Hepatocyte (in vitro differentiated cells): ENCODE data around the gene CATSPER3. TPM values are rescaled to one million over a fixed set of nuclear protein-coding genes. Genes with fewer than 3 reads are reported as not detected.

ENCODE experiments used
- DNase-seq: peaks from one replicate; pipeline ENCODE4 v3.0.0-alpha.2; 2016; ENCODE audit warnings: low spot score
- H2AFZ ChIP-seq: fragments of 200-600 bp; sonication (generic); 2 replicates; pipeline ENCODE4 v1.6.0; 2016; ENCODE audit warnings: antibody characterized with exemption, mild to moderate bottlenecking
- H3K27ac ChIP-seq: fragments of 200-600 bp; sonication (generic); 2 replicates; pipeline ENCODE4 v1.5.1; 2016; ENCODE audit warnings: mild to moderate bottlenecking
- H3K27me3 ChIP-seq: fragments of 200-600 bp; sonication (generic); 2 replicates; pipeline ENCODE4 v1.6.1; 2016
- H3K36me3 ChIP-seq: fragments of 200-600 bp; sonication (generic); replicated peaks from 2 replicates; pipeline ENCODE4 v1.5.1; 2016; ENCODE audit warnings: low read depth; ENCODE audit not compliant: insufficient read depth
- H3K4me1 ChIP-seq: fragments of 200-600 bp; sonication (generic); 2 replicates; pipeline ENCODE4 v1.5.1; 2016; ENCODE audit warnings: mild to moderate bottlenecking, moderate library complexity; ENCODE audit not compliant: insufficient read depth
- H3K4me2 ChIP-seq: fragments of 200-600 bp; sonication (generic); 2 replicates; pipeline ENCODE4 v1.6.0; 2016
- H3K4me3 ChIP-seq: fragments of 200-600 bp; sonication (generic); 2 replicates; pipeline ENCODE4 v1.5.1; 2016; ENCODE audit warnings: mild to moderate bottlenecking
- H3K79me2 ChIP-seq: fragments of 200-600 bp; sonication (generic); 2 replicates; pipeline ENCODE4 v1.6.0; 2017; ENCODE audit warnings: mild to moderate bottlenecking
- H3K9me2 ChIP-seq: fragments of 200-600 bp; sonication (generic); replicated peaks from 2 replicates; pipeline ENCODE4 v1.6.0; 2017; ENCODE audit warnings: mild to moderate bottlenecking; ENCODE audit not compliant: insufficient read depth
- H3K9me3 ChIP-seq: fragments of 200-600 bp; sonication (generic); 2 replicates; pipeline ENCODE4 v1.5.1; 2016; ENCODE audit warnings: low read depth, mild to moderate bottlenecking
- H4K20me1 ChIP-seq: fragments of 200-600 bp; sonication (generic); 2 replicates; pipeline ENCODE4 v1.6.0; 2016; ENCODE audit warnings: mild to moderate bottlenecking; ENCODE audit not compliant: insufficient read depth, poor library complexity, severe bottlenecking
- EZH2 ChIP-seq: fragments of 200-600 bp; sonication (generic); IDR thresholded peaks from 2 replicates; pipeline ENCODE4 v1.6.1; 2016; ENCODE audit warnings: antibody characterized with exemption, mild to moderate bottlenecking, borderline replicate concordance
- EZH2phosphoT487 ChIP-seq: fragments of 200-600 bp; sonication (generic); IDR thresholded peaks from one replicate; pipeline ENCODE4 v1.6.1; 2018; ENCODE audit warnings: antibody characterized with exemption, mild to moderate bottlenecking, low read depth, moderate library complexity; ENCODE audit not compliant: unreplicated experiment, severe bottlenecking
- whole genome bisulfite sequencing: methylation state at CpG from one replicate; pipeline ENCODE4 v1.1.6; 2016; ENCODE audit warnings: low lambda C conversion rate; ENCODE audit errors: missing lambda C conversion rate; 5-methylcytosine and 5-hydroxymethylcytosine counted together
- polyA plus RNA-seq: library from polyadenylated mRNA; unstranded; fragments of >200 nt; fragmentation: Nextera tagmentation; extraction: Ambion mirVana; gene quantifications from 2 replicates; pipeline ENCODE4 v1.2.1, GENCODE V29; 2016
- total RNA-seq: library from RNA; depleted of rRNA; stranded (reverse); fragments of >200 nt; gene quantifications from 2 replicates; pipeline ENCODE4 v1.2.3, GENCODE V29; 2014
- TF ChIP-seq, protein P1 (sequence below): fragments of 200-600 bp; sonication (generic); IDR thresholded peaks from 2 replicates; pipeline ENCODE4 v1.5.1; 2016; ENCODE audit warnings: antibody characterized with exemption, mild to moderate bottlenecking; ENCODE audit not compliant: poor library complexity

Gene CATSPER3
- total and polyA plus RNA-seq, 2 experiments from 2014 or later = 0.59 TPM; not detected in 1

DNA sequence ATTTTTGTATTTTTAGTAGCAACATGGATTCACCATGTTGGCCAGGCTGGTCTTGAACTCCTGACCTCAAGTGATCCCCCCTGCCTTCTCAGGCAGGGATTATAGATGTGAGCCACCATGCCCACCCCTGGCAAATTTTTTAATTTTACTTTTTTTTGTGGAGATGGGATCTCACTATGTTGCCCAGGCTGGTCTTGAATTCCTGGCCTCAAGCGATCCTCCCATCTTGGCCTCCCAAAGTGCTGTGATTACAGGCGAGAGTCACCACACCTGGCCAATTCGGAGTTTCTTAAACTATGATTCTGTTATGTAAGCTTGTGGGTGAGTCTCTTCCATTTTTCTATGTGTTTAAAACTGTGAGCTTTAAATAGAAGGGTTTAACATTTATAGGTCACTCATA, 35.2 kb upstream of the CATSPER3 start:
- Histone ChIP-seq H3K9me2 (no peaks in the 10 kb centered on the region), H3K4me3 (no peak overlapping the region), H3K36me3 (peaks cover 3% of the 10 kb centered on the region), H3K9me3 (no peaks in the 10 kb centered on the region), H3K4me1 (no peaks in the 10 kb centered on the region), H3K79me2 (no peaks in the 10 kb centered on the region), H2AFZ (no peak overlapping the region), H3K27ac (no peak overlapping the region), H3K4me2 (no peak overlapping the region), H4K20me1 (no peaks in the 10 kb centered on the region), H3K27me3 (no peaks in the 10 kb centered on the region)
- WGBS = 97% methylated on average over 3 of the region's 3 CpGs
- TF ChIP-seq EZH2 (no peak), EZH2phosphoT487 (no peak)
- TF ChIP-seq, protein P1, sequence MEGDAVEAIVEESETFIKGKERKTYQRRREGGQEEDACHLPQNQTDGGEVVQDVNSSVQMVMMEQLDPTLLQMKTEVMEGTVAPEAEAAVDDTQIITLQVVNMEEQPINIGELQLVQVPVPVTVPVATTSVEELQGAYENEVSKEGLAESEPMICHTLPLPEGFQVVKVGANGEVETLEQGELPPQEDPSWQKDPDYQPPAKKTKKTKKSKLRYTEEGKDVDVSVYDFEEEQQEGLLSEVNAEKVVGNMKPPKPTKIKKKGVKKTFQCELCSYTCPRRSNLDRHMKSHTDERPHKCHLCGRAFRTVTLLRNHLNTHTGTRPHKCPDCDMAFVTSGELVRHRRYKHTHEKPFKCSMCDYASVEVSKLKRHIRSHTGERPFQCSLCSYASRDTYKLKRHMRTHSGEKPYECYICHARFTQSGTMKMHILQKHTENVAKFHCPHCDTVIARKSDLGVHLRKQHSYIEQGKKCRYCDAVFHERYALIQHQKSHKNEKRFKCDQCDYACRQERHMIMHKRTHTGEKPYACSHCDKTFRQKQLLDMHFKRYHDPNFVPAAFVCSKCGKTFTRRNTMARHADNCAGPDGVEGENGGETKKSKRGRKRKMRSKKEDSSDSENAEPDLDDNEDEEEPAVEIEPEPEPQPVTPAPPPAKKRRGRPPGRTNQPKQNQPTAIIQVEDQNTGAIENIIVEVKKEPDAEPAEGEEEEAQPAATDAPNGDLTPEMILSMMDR = no peak
- no peak for DNase-seq

DNA sequence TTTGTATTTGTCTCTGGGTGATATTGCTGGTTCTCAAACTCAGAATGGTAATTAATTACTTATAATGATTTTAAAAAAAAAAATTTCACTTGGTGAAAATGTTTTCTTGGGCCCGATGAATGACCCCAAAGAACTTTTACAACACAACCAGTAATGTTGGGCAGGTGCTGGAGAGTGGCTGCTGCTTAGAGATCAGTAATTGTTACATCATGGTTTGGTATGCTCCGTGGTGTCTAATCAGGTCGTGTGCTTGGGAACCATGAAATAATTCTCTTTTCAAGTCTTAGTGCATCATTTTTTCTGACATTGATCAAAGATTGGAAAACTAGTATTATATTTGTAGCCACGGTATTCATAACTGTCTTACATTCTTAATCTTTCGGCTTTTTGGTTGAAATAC, 33.5 kb upstream of the CATSPER3 start:
- no peaks in the 10 kb centered on the region for H3K79me2 ChIP-seq
- no peaks in the 10 kb centered on the region for H3K27me3 ChIP-seq
- H3K27ac ChIP-seq = no peak overlapping the region
- H3K4me2 ChIP-seq = no peak overlapping the region
- DNase-seq = no peak
- H4K20me1 ChIP-seq = no peaks in the 10 kb centered on the region
- H3K9me2 ChIP-seq = no peaks in the 10 kb centered on the region
- H3K4me3 ChIP-seq = no peak overlapping the region
- TF ChIP-seq EZH2phosphoT487 (no peak), EZH2 (no peak)
- TF ChIP-seq, protein P1 = no peak
- no peaks in the 10 kb centered on the region for H3K4me1 ChIP-seq
- WGBS = 90% methylated on average over 5 of the region's 5 CpGs
- H2AFZ ChIP-seq = no peak overlapping the region
- H3K9me3 ChIP-seq = no peaks in the 10 kb centered on the region
- H3K36me3 ChIP-seq = peaks cover 3% of the 10 kb centered on the region

DNA sequence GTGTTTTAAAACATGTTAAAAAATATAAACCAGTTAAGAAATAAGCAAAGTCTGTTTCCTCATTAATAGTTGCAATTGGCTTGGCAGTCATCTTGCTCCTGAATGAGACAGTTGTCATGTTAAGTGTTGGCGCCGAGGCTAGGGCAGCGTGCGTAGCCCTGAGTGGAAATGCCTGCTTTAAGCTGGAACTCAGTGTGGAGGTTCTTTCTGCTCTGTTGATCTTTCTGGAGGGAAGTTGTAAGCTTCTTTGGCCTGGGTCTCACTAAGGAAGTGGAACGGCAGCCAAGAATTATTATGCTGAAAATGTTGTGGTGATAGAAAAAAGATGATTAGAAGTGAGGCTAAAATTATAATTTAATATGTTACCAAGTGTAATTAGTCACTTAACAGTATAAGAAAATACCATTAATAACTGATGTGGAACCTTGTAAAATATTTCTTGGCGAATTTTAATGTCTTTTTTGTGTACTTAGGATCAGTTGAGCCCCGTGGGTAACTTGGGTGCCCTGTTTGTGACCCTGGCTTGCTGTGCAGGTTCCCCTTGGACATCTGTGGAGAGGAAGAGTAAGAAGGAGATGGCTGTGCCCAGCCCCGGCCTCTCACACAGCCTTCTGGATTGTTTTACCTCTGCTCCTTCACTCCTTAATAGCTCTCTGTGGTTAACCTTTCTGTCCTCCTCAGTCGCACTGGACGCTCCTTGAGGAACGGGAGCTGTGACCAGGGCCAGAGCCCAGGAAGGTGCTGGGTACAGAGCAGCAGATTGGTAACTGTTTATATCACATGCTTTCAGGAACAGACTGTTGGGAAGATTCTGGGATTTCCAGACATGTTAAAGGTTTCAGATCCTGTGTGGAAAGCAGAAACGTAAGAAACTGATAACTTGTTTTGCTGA, 31.8 kb upstream of the CATSPER3 start:
- no peaks in the 10 kb centered on the region for H3K9me2 ChIP-seq
- 82% methylated on average over 12 of the region's 12 CpGs for WGBS
- no peaks in the 10 kb centered on the region for H3K4me1 ChIP-seq
- H3K79me2 ChIP-seq = no peaks in the 10 kb centered on the region
- peaks cover 3% of the 10 kb centered on the region for H3K36me3 ChIP-seq
- H2AFZ ChIP-seq = no peak overlapping the region
- H3K4me3 ChIP-seq = no peak overlapping the region
- no peak overlapping the region for H3K27ac ChIP-seq
- no peak for TF ChIP-seq EZH2phosphoT487
- TF ChIP-seq, protein P1 = no peak
- H3K9me3 ChIP-seq = no peaks in the 10 kb centered on the region
- no peaks in the 10 kb centered on the region for H4K20me1 ChIP-seq
- H3K4me2 ChIP-seq = no peak overlapping the region
- H3K27me3 ChIP-seq = no peaks in the 10 kb centered on the region
- DNase-seq = no peak
